Keratinocyte (primary cell): Measurements from ENCODE around the gene STK32B.

ENCODE experiments used
- CTCF ChIP-seq, 3 experiments: IDR thresholded peaks in 1 of 3; conservative IDR thresholded peaks in 1 of 3; optimal IDR thresholded peaks in 1 of 3; 2 replicates in 2 of 3; 3 replicates in 1 of 3; pipeline versions ENCODE3 to v1.5.1; 2011; ENCODE audit warnings: low read length in 3 of 3, mild to moderate bottlenecking in 3 of 3, moderate library complexity in 2 of 3, control low read depth in 1 of 3, inconsistent platforms in 1 of 3; ENCODE audit not compliant: insufficient read depth in 2 of 3; ENCODE audit errors: extremely low read depth in 1 of 3
- EZH2 ChIP-seq: IDR thresholded peaks from one replicate; pipeline ENCODE4 v1.6.1; 2012; ENCODE audit warnings: inconsistent platforms, mild to moderate bottlenecking, low read length, moderate library complexity

- TF ChIP-seq EZH2 (no peak), CTCF (optimal IDR thresholded peaks at IDR 0.05 in 1 of 3, IDR thresholded peaks at IDR 0.05 in 1 of 3, conservative IDR thresholded peaks at IDR 0.05 in 1 of 3; ENCODE audit: extremely low read depth in 1 of 3, insufficient read depth in 2 of 3, low read length in 3 of 3) (no peak)
Observed at GRCh38 chr4:5365071-5366008, 314.1 kb downstream of the STK32B start.
